ENCODE results near the gene TYW1. TPM values are rescaled to one million over a fixed set of nuclear protein-coding genes. Genes with fewer than 3 reads are reported as not detected.
"Not testable (repeated sequence)": the region's sequence is repeated elsewhere in the genome, so short reads cannot be mapped to it uniquely, and the experiment has no call there.

TYW1 gene
- total and polyA plus RNA-seq, 2 experiments from 2014 or later: 13.8 to 18.5 TPM

- not testable (repeated sequence) for H4K20me1 ChIP-seq (ENCODE audit: insufficient read depth, poor library complexity, severe bottlenecking); H3K27ac ChIP-seq; H2AFZ ChIP-seq; H3K4me3 ChIP-seq; H3K9me2 ChIP-seq (replicated peaks; ENCODE audit: insufficient read depth); H3K27me3 ChIP-seq; H3K4me1 ChIP-seq (ENCODE audit: insufficient read depth); H3K9me3 ChIP-seq (ENCODE audit: low read depth); H3K4me2 ChIP-seq; DNase-seq (ENCODE audit: low spot score); H3K36me3 ChIP-seq (replicated peaks; ENCODE audit: insufficient read depth, low read depth); H3K79me2 ChIP-seq
- WGBS (ENCODE audit: low lambda C conversion rate, missing lambda C conversion rate): 92% methylated on average over 8 of the region's 8 CpGs
These were observed 192.5 kb downstream of the TYW1 start for GRCh38 chr7:67189160-67189559.

GRCh38 chr7:67189801-67190465 is 193.3 kb downstream of the TYW1 start:
- H4K20me1 ChIP-seq (ENCODE audit: insufficient read depth, poor library complexity, severe bottlenecking); H3K9me3 ChIP-seq (ENCODE audit: low read depth); H2AFZ ChIP-seq; H3K4me3 ChIP-seq; H3K9me2 ChIP-seq (replicated peaks; ENCODE audit: insufficient read depth); H3K79me2 ChIP-seq; H3K36me3 ChIP-seq (replicated peaks; ENCODE audit: insufficient read depth, low read depth); H3K4me1 ChIP-seq (ENCODE audit: insufficient read depth); H3K4me2 ChIP-seq; H3K27me3 ChIP-seq: not testable (repeated sequence)
- peak; percentile 10 for DNase-seq (ENCODE audit: low spot score)
- H3K27ac ChIP-seq: peak overlapping the region; percentile 37
- WGBS (ENCODE audit: low lambda C conversion rate, missing lambda C conversion rate): 59% methylated on average over 3 of the region's 4 CpGs

GRCh38 chr7:67191002-67191720 is 194.5 kb downstream of the TYW1 start:
- H2AFZ ChIP-seq; H3K4me3 ChIP-seq; H3K4me2 ChIP-seq; H3K27ac ChIP-seq; DNase-seq (ENCODE audit: low spot score); H3K27me3 ChIP-seq; H3K36me3 ChIP-seq (replicated peaks; ENCODE audit: insufficient read depth, low read depth); H4K20me1 ChIP-seq (ENCODE audit: insufficient read depth, poor library complexity, severe bottlenecking); H3K4me1 ChIP-seq (ENCODE audit: insufficient read depth); H3K9me3 ChIP-seq (ENCODE audit: low read depth); H3K79me2 ChIP-seq; H3K9me2 ChIP-seq (replicated peaks; ENCODE audit: insufficient read depth): not testable (repeated sequence)
- WGBS (ENCODE audit: low lambda C conversion rate, missing lambda C conversion rate): 88% methylated on average over 4 of the region's 5 CpGs

- DNase-seq (ENCODE audit: low spot score); H3K4me1 ChIP-seq (ENCODE audit: insufficient read depth); H3K36me3 ChIP-seq (replicated peaks; ENCODE audit: insufficient read depth, low read depth); H3K4me3 ChIP-seq; H3K9me2 ChIP-seq (replicated peaks; ENCODE audit: insufficient read depth); H3K9me3 ChIP-seq (ENCODE audit: low read depth); H3K4me2 ChIP-seq; H2AFZ ChIP-seq; H3K79me2 ChIP-seq; H3K27ac ChIP-seq; H4K20me1 ChIP-seq (ENCODE audit: insufficient read depth, poor library complexity, severe bottlenecking); H3K27me3 ChIP-seq: not testable (repeated sequence)
- WGBS (ENCODE audit: low lambda C conversion rate, missing lambda C conversion rate): 92% methylated on average over 5 of the region's 5 CpGs
These were observed 195.6 kb downstream of the TYW1 start for GRCh38 chr7:67192123-67192702.

- not testable (repeated sequence) for H2AFZ ChIP-seq; H3K9me3 ChIP-seq (ENCODE audit: low read depth); DNase-seq (ENCODE audit: low spot score); H3K4me3 ChIP-seq; H3K27me3 ChIP-seq; H3K36me3 ChIP-seq (replicated peaks; ENCODE audit: insufficient read depth, low read depth); H3K9me2 ChIP-seq (replicated peaks; ENCODE audit: insufficient read depth); H4K20me1 ChIP-seq (ENCODE audit: insufficient read depth, poor library complexity, severe bottlenecking); H3K79me2 ChIP-seq; H3K27ac ChIP-seq; H3K4me2 ChIP-seq; H3K4me1 ChIP-seq (ENCODE audit: insufficient read depth)
- WGBS (ENCODE audit: low lambda C conversion rate, missing lambda C conversion rate): 64% methylated on average over 11 of the region's 11 CpGs
These were observed 196.4 kb downstream of the TYW1 start for GRCh38 chr7:67192889-67193613.

- H3K36me3 ChIP-seq (replicated peaks; ENCODE audit: insufficient read depth, low read depth); H3K27me3 ChIP-seq; DNase-seq (ENCODE audit: low spot score); H3K79me2 ChIP-seq; H3K9me2 ChIP-seq (replicated peaks; ENCODE audit: insufficient read depth); H3K4me2 ChIP-seq; H3K27ac ChIP-seq; H3K4me1 ChIP-seq (ENCODE audit: insufficient read depth); H3K9me3 ChIP-seq (ENCODE audit: low read depth); H3K4me3 ChIP-seq; H4K20me1 ChIP-seq (ENCODE audit: insufficient read depth, poor library complexity, severe bottlenecking); H2AFZ ChIP-seq: not testable (repeated sequence)
- WGBS (ENCODE audit: low lambda C conversion rate, missing lambda C conversion rate): 95% methylated on average over 2 of the region's 2 CpGs
These were observed 199.5 kb downstream of the TYW1 start for GRCh38 chr7:67196176-67196575.

- WGBS (ENCODE audit: low lambda C conversion rate, missing lambda C conversion rate): 83% methylated on average over 9 of the region's 9 CpGs
- DNase-seq (ENCODE audit: low spot score): not testable (repeated sequence)
These were observed 202.4 kb downstream of the TYW1 start for GRCh38 chr7:67198865-67199526.

GRCh38 chr7:67205772-67206171 is 209.1 kb downstream of the TYW1 start:
- not testable (repeated sequence) for H3K4me2 ChIP-seq; H3K27me3 ChIP-seq; H3K9me2 ChIP-seq (replicated peaks; ENCODE audit: insufficient read depth); H3K36me3 ChIP-seq (replicated peaks; ENCODE audit: insufficient read depth, low read depth); H4K20me1 ChIP-seq (ENCODE audit: insufficient read depth, poor library complexity, severe bottlenecking); H3K4me3 ChIP-seq; H3K27ac ChIP-seq; H3K9me3 ChIP-seq (ENCODE audit: low read depth); H3K4me1 ChIP-seq (ENCODE audit: insufficient read depth); H2AFZ ChIP-seq; H3K79me2 ChIP-seq; DNase-seq (ENCODE audit: low spot score)
- WGBS (ENCODE audit: low lambda C conversion rate, missing lambda C conversion rate): 93% methylated on average over 2 of the region's 2 CpGs

More at GRCh38 chr7:67198865-67199526, 202.4 kb downstream of the TYW1 start:
- not testable (repeated sequence) for H3K36me3 ChIP-seq (replicated peaks; ENCODE audit: insufficient read depth, low read depth); H3K4me3 ChIP-seq; H3K9me3 ChIP-seq (ENCODE audit: low read depth); H3K27ac ChIP-seq; H3K79me2 ChIP-seq; H3K4me2 ChIP-seq; H2AFZ ChIP-seq; H4K20me1 ChIP-seq (ENCODE audit: insufficient read depth, poor library complexity, severe bottlenecking); H3K4me1 ChIP-seq (ENCODE audit: insufficient read depth); H3K9me2 ChIP-seq (replicated peaks; ENCODE audit: insufficient read depth); H3K27me3 ChIP-seq

Measured in hepatocyte (in vitro differentiated cells).